Left ventricle myocardium superior (tissue), 1 donor: Measurements from ENCODE around the gene PLXNA2. TPM values are rescaled to one million over a fixed set of nuclear protein-coding genes. Genes with fewer than 3 reads are reported as not detected.

Experiments
- ATAC-seq: fragments of 200-7000 bp; cut with Tn5 transposase; one replicate; pipeline ENCODE4 v1.9.1; 2020; ENCODE audit warnings: mild to moderate bottlenecking, moderate library complexity
- DNase-seq: peaks from one replicate; pipeline ENCODE4 v3.0.0-alpha.2; 2020
- intact Hi-C: fragments of 100-400 bp; cut with micrococcal nuclease; formaldehyde crosslinking; loops from one replicate; pipeline ENCODE4 v1.11.0; 2022
- total RNA-seq: library from RNA; stranded (reverse); fragmentation: NEBNext Ultra II Directional; extraction: Animal tissue kit (Norgen Biotek cat#: 25700); gene quantifications from one replicate; pipeline ENCODE4 v1.2.1, GENCODE V29; 2021
- donor health status: DM: no; HTN: yes; CAD: no; lungs with severe emphysema.

PLXNA2 gene
- total RNA-seq, 1 donor from 2014 or later = 12.1 TPM

DNA sequence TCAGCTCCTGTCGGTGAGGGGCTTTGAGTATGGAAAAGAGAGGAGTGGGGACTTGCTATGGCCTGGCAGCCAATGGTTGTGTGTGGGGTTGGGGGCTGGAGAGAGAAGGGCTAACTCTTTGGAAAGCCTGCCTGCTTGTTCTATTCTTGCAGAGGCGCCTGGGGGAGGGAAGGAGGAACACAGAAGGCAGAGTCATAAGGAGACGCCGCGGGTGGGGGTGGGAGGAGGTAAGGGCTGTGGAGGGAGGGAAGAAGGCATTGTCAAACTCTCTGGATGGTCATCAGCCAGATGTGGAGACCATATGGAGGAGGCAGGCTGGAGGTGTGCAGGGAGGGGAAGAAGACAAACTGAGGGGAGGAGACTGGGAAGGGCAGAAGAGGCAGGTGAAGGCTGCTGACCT is 70.0 kb downstream of the PLXNA2 start:
- intact Hi-C loops = no loop called here
- ATAC-seq (no peak), DNase-seq (no peak)

GRCh38 chr1:208173749-208174148 is 70.4 kb downstream of the PLXNA2 start:
- intact Hi-C loops = no loop called here
- ATAC-seq (no peak), DNase-seq (no peak)

GRCh38 chr1:208172423-208173145 is 71.6 kb downstream of the PLXNA2 start:
- ATAC-seq (peak; percentile 25), DNase-seq (no peak)
- intact Hi-C loops = no loop called here

GRCh38 chr1:208171616-208172422 is 72.4 kb downstream of the PLXNA2 start:
- no peak for ATAC-seq
- no peak for DNase-seq
- intact Hi-C loops = no loop called here

GRCh38 chr1:208170252-208170651 is 73.9 kb downstream of the PLXNA2 start:
- intact Hi-C loops = no loop called here
- peak; percentile 59 for DNase-seq
- peak; percentile 70 for ATAC-seq

GRCh38 chr1:208169081-208169879 is 74.9 kb downstream of the PLXNA2 start:
- ATAC-seq = peak; percentile 63
- DNase-seq = no peak
- intact Hi-C loops = no loop called here

GRCh38 chr1:208167261-208167869 is 76.8 kb downstream of the PLXNA2 start:
- intact Hi-C loops = no loop called here
- no peak for DNase-seq
- ATAC-seq = no peak

GRCh38 chr1:208166340-208167138 is 77.6 kb downstream of the PLXNA2 start:
- intact Hi-C loops = no loop called here
- ATAC-seq = no peak
- no peak for DNase-seq

DNA sequence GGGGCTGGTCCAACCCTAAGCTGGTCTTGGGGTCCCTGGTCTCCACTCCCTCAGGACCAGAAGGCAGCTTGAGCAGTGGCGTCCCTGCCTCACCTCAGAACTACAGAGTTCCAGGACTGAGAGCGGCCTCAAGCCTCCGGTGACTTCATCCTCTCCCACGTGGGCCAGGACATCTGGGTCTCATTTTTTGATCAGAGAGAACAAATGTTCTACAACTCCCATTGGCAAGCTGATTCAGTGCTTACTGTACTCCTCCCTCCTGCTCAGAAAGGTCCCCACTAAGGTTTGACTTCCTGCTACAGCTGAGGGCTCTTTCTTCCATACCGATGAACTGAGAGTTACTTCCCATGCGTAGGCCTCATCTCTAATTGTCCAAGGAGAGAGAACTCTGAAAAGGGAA is 78.5 kb downstream of the PLXNA2 start:
- ATAC-seq (no peak), DNase-seq (no peak)
- intact Hi-C loops = no loop called here

GRCh38 chr1:208164609-208165008 is 79.6 kb downstream of the PLXNA2 start:
- intact Hi-C loops = no loop called here
- DNase-seq (no peak), ATAC-seq (no peak)

DNA sequence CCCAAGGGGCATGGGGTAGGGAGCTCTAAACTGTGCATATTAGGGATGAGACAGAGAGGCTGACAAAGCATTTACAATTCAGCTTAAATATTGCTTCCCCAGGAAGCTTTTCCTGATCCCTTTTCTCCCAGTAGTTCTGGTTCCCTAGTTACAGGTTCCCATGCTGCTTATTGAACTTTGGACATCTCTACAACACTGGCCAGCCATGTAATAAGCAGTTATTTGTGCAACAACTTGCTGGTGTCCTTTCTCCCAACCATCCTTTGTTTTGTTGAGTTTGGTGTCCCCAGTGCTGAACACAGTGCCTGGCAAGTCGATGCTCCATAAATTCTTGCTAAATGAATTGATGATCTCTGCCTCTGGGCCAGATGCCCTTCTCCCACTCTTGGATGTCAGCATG is 80.6 kb downstream of the PLXNA2 start:
- intact Hi-C loops = no loop called here

DNA sequence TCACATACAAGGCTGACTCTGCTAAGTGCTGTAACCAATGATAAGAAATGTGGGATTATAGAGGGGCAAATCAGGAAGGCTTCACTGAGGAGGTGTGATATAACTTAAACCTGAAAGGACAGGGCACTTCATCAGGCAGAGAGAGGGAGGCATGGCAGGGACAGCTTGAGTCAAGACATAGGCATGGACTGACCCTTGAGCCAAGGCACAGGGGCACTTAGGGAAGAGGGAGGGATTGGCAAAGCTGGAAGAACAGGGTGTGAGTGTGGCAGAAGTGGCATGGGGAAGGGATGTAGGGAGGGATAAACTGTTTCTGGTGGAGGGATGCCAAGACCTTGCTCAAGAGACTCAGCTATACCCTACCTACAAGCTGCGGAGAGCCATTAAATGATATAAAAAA is 81.3 kb downstream of the PLXNA2 start:
- ATAC-seq (peak; percentile 39), DNase-seq (no peak)
- intact Hi-C loops = no loop called here

More for the DNA sequence above, 80.6 kb downstream of the PLXNA2 start:
- no peak for ATAC-seq
- DNase-seq = no peak

- intact Hi-C loops = no loop called here
- DNase-seq = no peak
- ATAC-seq = peak; percentile 67
Measured at GRCh38 chr1:208161656-208162375, 82.4 kb downstream of the PLXNA2 start.

GRCh38 chr1:208161005-208161404 is 83.2 kb downstream of the PLXNA2 start:
- DNase-seq = no peak
- ATAC-seq = no peak
- intact Hi-C loops = no loop called here

DNA sequence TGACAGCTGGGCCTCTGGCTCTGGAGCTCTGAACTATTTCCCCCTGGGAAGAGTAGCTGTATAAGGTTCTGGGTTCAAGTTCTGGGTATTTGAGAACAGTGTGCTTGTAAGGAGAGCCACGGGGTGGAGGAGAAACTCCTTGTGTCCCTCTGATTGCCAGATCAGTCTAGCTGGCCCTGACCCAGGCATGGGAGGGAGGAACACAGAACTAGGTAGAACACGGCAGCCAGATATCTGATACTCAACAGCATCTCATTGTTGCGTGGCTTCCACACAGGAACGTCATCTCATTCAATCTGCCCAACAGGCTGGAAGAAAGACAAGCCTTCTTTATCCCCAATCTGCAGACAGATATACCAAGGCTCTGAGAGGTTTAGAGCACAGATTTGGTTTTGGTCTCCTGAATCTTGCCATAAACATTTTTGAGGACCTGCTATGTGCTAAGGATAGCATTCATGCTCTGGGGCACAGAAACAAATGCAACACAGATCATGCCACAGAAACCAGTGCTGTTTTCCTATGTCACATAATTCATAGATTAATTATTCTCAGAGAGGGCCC is 83.8 kb downstream of the PLXNA2 start:
- ATAC-seq (peak; percentile 8), DNase-seq (no peak)
- intact Hi-C loops = no loop called here

DNA sequence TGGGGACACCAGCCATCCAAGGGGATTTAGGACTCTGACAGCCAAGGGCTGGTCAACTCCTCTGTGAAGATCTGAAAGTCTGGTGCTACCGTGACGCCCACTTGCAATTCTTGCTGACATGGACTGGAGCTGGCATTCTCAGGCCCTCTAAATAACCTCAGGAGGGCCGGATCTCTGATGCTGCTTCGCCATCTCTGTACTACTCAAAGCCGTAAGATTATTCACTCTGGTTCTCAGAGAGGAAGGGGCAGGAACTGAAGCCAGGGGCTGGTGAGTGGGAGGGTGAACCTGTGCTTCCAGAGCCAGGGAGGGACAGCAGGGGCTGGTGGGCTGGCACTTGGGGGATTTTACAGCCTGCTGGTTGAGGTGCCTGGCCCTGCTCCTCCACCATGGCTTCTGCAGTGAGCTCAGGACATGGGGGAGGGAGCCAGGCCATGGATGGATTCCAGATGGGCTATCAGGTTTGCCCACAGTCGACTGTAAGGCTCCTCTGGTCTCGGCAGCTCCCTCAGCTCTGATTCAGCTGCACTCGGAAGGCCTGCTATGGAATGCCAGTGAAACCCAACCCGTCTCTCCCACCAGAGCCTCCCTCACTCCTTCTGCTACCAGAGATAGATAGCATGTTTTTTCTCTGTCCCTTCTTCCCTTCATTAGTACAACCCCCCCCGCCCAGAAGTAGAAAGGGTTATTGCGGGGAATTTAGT is 84.5 kb downstream of the PLXNA2 start:
- peak; percentile 52 for ATAC-seq
- intact Hi-C loops = no loop called here
- DNase-seq = peak; percentile 48
